OCI-LY7 (cell line): ENCODE data around the gene RNF26. TPM values are rescaled to one million over a fixed set of nuclear protein-coding genes. Genes with fewer than 3 reads are reported as not detected.

Source experiments
- BruUV-seq: library from RNA; stranded (reverse); fragments of 400-500 nt; replicated peaks from 2 replicates; lab custom pipeline; 2021; lab: Mats Ljungman, UMichigan
- CTCF ChIA-PET: fragments of 300-600 bp; sonication (Branson Sonifier 250); formaldehyde crosslinking; loops from one replicate; lab custom pipeline; 2022; ENCODE audit warnings: antibody characterized with exemption; ENCODE audit not compliant: unreplicated experiment; lab: Charles Lee
- POLR2A ChIA-PET: fragments of 300-600 bp; sonication (Branson Sonifier 250); formaldehyde crosslinking; loops from one replicate; lab custom pipeline; 2022; ENCODE audit warnings: antibody characterized with exemption; lab: Charles Lee
- DNase-seq: peaks from one replicate; pipeline ENCODE4 v3.0.0-alpha.2; 2015; ENCODE audit warnings: low spot score
- H2AFZ ChIP-seq: fragments of 200-600 bp; sonication (generic), shearing (Covaris generic); 2 replicates; pipeline ENCODE4 v1.6.1; 2014; ENCODE audit warnings: mild to moderate bottlenecking, antibody characterized with exemption, low read length, moderate library complexity
- H3K27ac ChIP-seq: fragments of 200-600 bp; sonication (generic); 2 replicates; pipeline ENCODE4 v1.5.1; 2014; ENCODE audit warnings: mixed run types, low read depth, mild to moderate bottlenecking, moderate library complexity, low read length, inconsistent platforms; ENCODE audit not compliant: poor library complexity, severe bottlenecking
- H3K36me3 ChIP-seq: fragments of 200-600 bp; sonication (generic); 2 replicates; pipeline ENCODE4 v1.6.1; 2014; ENCODE audit warnings: mild to moderate bottlenecking, antibody characterized with exemption, low read length, moderate library complexity, mixed read lengths; ENCODE audit not compliant: insufficient read depth
- H3K4me1 ChIP-seq: fragments of 200-600 bp; sonication (generic); 2 replicates; pipeline ENCODE4 v1.5.1; 2014; ENCODE audit warnings: mild to moderate bottlenecking, low read length; ENCODE audit not compliant: insufficient read depth, poor library complexity, severe bottlenecking
- H3K4me2 ChIP-seq: fragments of 200-600 bp; sonication (generic); 2 replicates; pipeline ENCODE4 v1.6.1; 2014; ENCODE audit warnings: mild to moderate bottlenecking, low read length
- H3K4me3 ChIP-seq: fragments of 200-600 bp; sonication (generic); 2 replicates; pipeline ENCODE4 v1.5.1; 2014; ENCODE audit warnings: mild to moderate bottlenecking, low read depth, low read length; ENCODE audit not compliant: poor library complexity, severe bottlenecking
- H3K79me2 ChIP-seq: fragments of 200-600 bp; sonication (generic); 2 replicates; pipeline ENCODE4 v1.6.1; 2016; ENCODE audit warnings: low read depth, mild to moderate bottlenecking, low read length, moderate library complexity, mixed read lengths; ENCODE audit not compliant: insufficient read depth
- H3K9me2 ChIP-seq: fragments of 200-600 bp; sonication (generic); 2 replicates; pipeline ENCODE4 v1.6.1; 2016; ENCODE audit warnings: mild to moderate bottlenecking, low read length, mixed read lengths; ENCODE audit not compliant: insufficient read depth
- H3K9me3 ChIP-seq: fragments of 200-600 bp; sonication (generic); 2 replicates; pipeline ENCODE4 v1.6.1; 2014; ENCODE audit warnings: mild to moderate bottlenecking, mixed run types, low read length, mixed read lengths
- H4K20me1 ChIP-seq: fragments of 200-600 bp; sonication (generic); 2 replicates; pipeline ENCODE4 v1.6.1; 2014; ENCODE audit warnings: mild to moderate bottlenecking, antibody characterized with exemption, low read length, moderate library complexity, mixed read lengths; ENCODE audit not compliant: insufficient read depth
- CTCF ChIP-seq: fragments of 200-600 bp; sonication (generic); conservative IDR thresholded peaks from 2 replicates; pipeline ENCODE4 v1.5.1; 2014; ENCODE audit warnings: mild to moderate bottlenecking, antibody characterized with exemption, low read length, moderate library complexity, mixed read lengths
- EZH2phosphoT487 ChIP-seq: fragments of 200-600 bp; sonication (generic); IDR thresholded peaks from 2 replicates; pipeline ENCODE4 v1.6.1; 2018; ENCODE audit warnings: low read depth, borderline replicate concordance, mild to moderate bottlenecking, mixed run types, antibody characterized with exemption, low read length, moderate library complexity, mixed read lengths
- intact Hi-C: fragments of 100-400 bp; cut with micrococcal nuclease; formaldehyde crosslinking; loops from one replicate; pipeline ENCODE4 v1.10.0; 2022; ENCODE audit not compliant: unreplicated experiment
- total RNA-seq, 2 experiments: library from RNA; depleted of rRNA in 1 of 2; stranded (reverse); fragments of >200 nt in 1 of 2; shearing (Covaris generic) in 1 of 2; gene quantifications; 2 replicates each; pipeline ENCODE4 v1.2.3, GENCODE V29; 2014 to 2022

The RNF26 gene
- total RNA-seq, 2 experiments from 2014 or later: 13.9 to 52.5 TPM

- Histone ChIP-seq H3K9me2 (no peaks in the 10 kb centered on the region), H3K4me2 (no peak overlapping the region; the same call in 1 of the 2 replicates), H3K4me3 (no peak overlapping the region), H3K36me3 (peaks cover 6% of the 10 kb centered on the region; the same call in 1 of the 2 replicates), H3K27ac (no peak overlapping the region), H3K9me3 (no peaks in the 10 kb centered on the region), H2AFZ (no peak overlapping the region), H3K79me2 (peaks cover 10% of the 10 kb centered on the region; the same call in 1 of the 2 replicates), H3K4me1 (peaks cover 42% of the 10 kb centered on the region), H4K20me1 (no peaks in the 10 kb centered on the region)
- no TSS peak for BruUV-seq
- no peak for TF ChIP-seq EZH2phosphoT487
- no peak for TF ChIP-seq CTCF
- POLR2A ChIA-PET: interaction anchor here (1.1 kb wide), 1 partner anchor 37 kb away, joined by 4 read pairs; no protein-coding TSS in a partner anchor
- no peak for DNase-seq
- intact Hi-C loops: loop anchor here (1.0 to 5.0 kb wide), 2 partner anchors 35 to 133 kb away; no protein-coding TSS in a partner anchor
- CTCF ChIA-PET: interaction anchor here (0.7 to 2.0 kb wide), 5 partner anchors 11 to 35 kb away, joined by 3 to 16 read pairs (median 4); no protein-coding TSS in a partner anchor
Measured at GRCh38 chr11:119338965-119339588, 4.8 kb downstream of the RNF26 start.

- ChIA-PET CTCF (interaction anchor here (1.0 to 1.3 kb wide), 2 partner anchors 11 to 36 kb away, joined by 4 to 6 read pairs; no protein-coding TSS in a partner anchor), POLR2A (no interaction called here)
- Histone ChIP-seq H3K9me2 (no peaks in the 10 kb centered on the region), H3K9me3 (no peaks in the 10 kb centered on the region), H4K20me1 (no peaks in the 10 kb centered on the region), H3K36me3 (peaks cover 6% of the 10 kb centered on the region; the same call in 1 of the 2 replicates), H2AFZ (no peak overlapping the region), H3K4me1 (peaks cover 41% of the 10 kb centered on the region), H3K79me2 (peaks cover 8% of the 10 kb centered on the region; the same call in 1 of the 2 replicates), H3K4me3 (no peak overlapping the region), H3K4me2 (no peak overlapping the region), H3K27ac (no peak overlapping the region)
- peak; percentile 35 for DNase-seq
- peak; percentile 80 for TF ChIP-seq CTCF
- no peak for TF ChIP-seq EZH2phosphoT487
- intact Hi-C loops: loop anchor here (5.0 kb wide), 1 partner anchor 133 kb away; no protein-coding TSS in a partner anchor
- BruUV-seq: no TSS peak
Measured at GRCh38 chr11:119339589-119340334, 5.4 kb downstream of the RNF26 start.
